ENCODE measurements around the gene SGIP1.

DNA sequence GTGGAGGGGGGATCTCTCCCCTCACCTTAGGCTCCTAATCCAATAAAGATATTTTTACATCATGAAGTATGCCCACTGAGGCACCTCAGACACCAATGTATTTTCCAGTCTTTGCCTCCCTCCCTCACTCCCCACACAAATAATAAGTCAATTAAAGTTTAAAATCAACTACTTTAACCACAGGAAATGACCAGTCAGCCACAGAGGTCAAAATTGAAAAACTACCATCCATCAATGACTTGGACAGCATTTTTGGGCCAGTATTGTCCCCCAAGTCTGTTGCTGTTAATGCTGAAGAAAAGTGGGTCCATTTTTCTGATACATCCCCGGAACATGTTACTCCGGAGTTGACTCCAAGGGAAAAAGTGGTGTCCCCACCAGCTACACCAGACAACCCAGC lies 147.7 kb downstream of the SGIP1 start:
- TF ChIP-seq EP300 (IDR thresholded peaks at IDR 0.05) (no peak), POLR2A (IDR thresholded peaks at IDR 0.05) (no peak)
- TF ChIP-seq, protein P1, sequence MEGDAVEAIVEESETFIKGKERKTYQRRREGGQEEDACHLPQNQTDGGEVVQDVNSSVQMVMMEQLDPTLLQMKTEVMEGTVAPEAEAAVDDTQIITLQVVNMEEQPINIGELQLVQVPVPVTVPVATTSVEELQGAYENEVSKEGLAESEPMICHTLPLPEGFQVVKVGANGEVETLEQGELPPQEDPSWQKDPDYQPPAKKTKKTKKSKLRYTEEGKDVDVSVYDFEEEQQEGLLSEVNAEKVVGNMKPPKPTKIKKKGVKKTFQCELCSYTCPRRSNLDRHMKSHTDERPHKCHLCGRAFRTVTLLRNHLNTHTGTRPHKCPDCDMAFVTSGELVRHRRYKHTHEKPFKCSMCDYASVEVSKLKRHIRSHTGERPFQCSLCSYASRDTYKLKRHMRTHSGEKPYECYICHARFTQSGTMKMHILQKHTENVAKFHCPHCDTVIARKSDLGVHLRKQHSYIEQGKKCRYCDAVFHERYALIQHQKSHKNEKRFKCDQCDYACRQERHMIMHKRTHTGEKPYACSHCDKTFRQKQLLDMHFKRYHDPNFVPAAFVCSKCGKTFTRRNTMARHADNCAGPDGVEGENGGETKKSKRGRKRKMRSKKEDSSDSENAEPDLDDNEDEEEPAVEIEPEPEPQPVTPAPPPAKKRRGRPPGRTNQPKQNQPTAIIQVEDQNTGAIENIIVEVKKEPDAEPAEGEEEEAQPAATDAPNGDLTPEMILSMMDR (IDR thresholded peaks at IDR 0.05) = no peak
